HepG2 (cell line): Measurements from ENCODE around the gene ERLEC1. TPM values are rescaled to one million over a fixed set of nuclear protein-coding genes. Genes with fewer than 3 reads are reported as not detected.

Experiments used
- ATAC-seq: fragments of 200-7000 bp; cut with Tn5 transposase; 3 replicates; pipeline ENCODE4 v1.9.1; 2020; ENCODE audit warnings: mild to moderate bottlenecking, moderate library complexity
- BruUV-seq: library from RNA; stranded (reverse); fragments of 400-500 nt; replicated peaks from 2 replicates; lab custom pipeline; 2021; lab: Mats Ljungman, UMichigan
- CTCF ChIA-PET: fragments of 300-600 bp; formaldehyde crosslinking; extraction: SDS; loops from one replicate; lab custom pipeline; 2021; ENCODE audit warnings: low total read pairs, inconsistent platforms, low intra/inter-chr PET ratio; lab: Yijun Ruan, JAX
- POLR2A ChIA-PET: fragments of 350-600 bp; sonication (Branson Sonifier 250); formaldehyde crosslinking; loops from one replicate; lab custom pipeline; 2020; ENCODE audit warnings: antibody characterized with exemption, inconsistent platforms; lab: Yijun Ruan, JAX
- DNase-seq: peaks from one replicate; pipeline ENCODE4 v3.0.0-alpha.2; 2015; ENCODE audit warnings: low spot score
- FAIRE-seq: peaks from 3 replicates; lab custom pipeline; 2011; peaks lifted over from hg19 to GRCh38; lab: Jason Lieb, UNC
- H2AFZ ChIP-seq: one replicate; pipeline ENCODE4 v1.6.1; 2011; ENCODE audit warnings: low read length, inconsistent platforms
- H3K27ac ChIP-seq: fragments of 300-600 bp; 3 replicates; pipeline ENCODE4 v1.8.0; 2011; ENCODE audit warnings: mixed run types, mild to moderate bottlenecking, mixed read lengths, low read length, inconsistent platforms; ENCODE audit not compliant: insufficient read depth; ENCODE audit errors: extremely low read length
- H3K27me3 ChIP-seq, 2 experiments: fragments of 200-600 bp in 1 of 2; 2 replicates in 1 of 2; 3 replicates in 1 of 2; pipeline versions ENCODE4 v1.6.0 to v1.8.0; 2011; ENCODE audit warnings: low read length in 2 of 2, mild to moderate bottlenecking in 2 of 2, moderate library complexity in 2 of 2, inconsistent platforms in 1 of 2; ENCODE audit not compliant: insufficient read depth in 2 of 2, control insufficient read depth in 1 of 2
- H3K36me3 ChIP-seq, 2 experiments: fragments of 200-600 bp in 1 of 2; replicated peaks in 1 of 2; 2 replicates in 1 of 2; 3 replicates in 1 of 2; pipeline versions ENCODE4 v1.5.1 to v1.8.0; 2011; ENCODE audit warnings: low read length in 2 of 2, inconsistent platforms in 1 of 2; ENCODE audit not compliant: insufficient read depth in 2 of 2, control insufficient read depth in 1 of 2
- H3K4me1 ChIP-seq: 2 replicates; pipeline ENCODE4 v1.5.1; 2012; ENCODE audit warnings: low read length, inconsistent platforms; ENCODE audit not compliant: insufficient read depth
- H3K4me2 ChIP-seq: 2 replicates; pipeline ENCODE4 v1.6.0; 2011; ENCODE audit warnings: low read depth, low read length, inconsistent platforms
- H3K4me3 ChIP-seq, 3 experiments: fragments of 200-600 bp in 1 of 3; sonication (generic), shearing (Covaris generic) in 1 of 3; replicated peaks in 1 of 3; 2 replicates each; pipeline ENCODE4 v1.5.1; 2011 to 2016; ENCODE audit warnings: low read length in 3 of 3, inconsistent platforms in 2 of 3, low read depth in 2 of 3, mild to moderate bottlenecking in 2 of 3, control low read depth in 1 of 3, mixed read lengths in 1 of 3; ENCODE audit not compliant: insufficient read depth in 1 of 3
- H3K79me2 ChIP-seq: one replicate; pipeline ENCODE4 v1.6.1; 2011; ENCODE audit warnings: low read length, inconsistent platforms; ENCODE audit not compliant: insufficient read depth
- H3K9ac ChIP-seq: 2 replicates; pipeline ENCODE4 v1.6.0; 2011; ENCODE audit warnings: mild to moderate bottlenecking, low read depth, low read length, inconsistent platforms; ENCODE audit not compliant: insufficient read depth
- H3K9me3 ChIP-seq: 2 replicates; pipeline ENCODE4 v1.5.1; 2012; ENCODE audit warnings: mild to moderate bottlenecking, low read length
- H4K20me1 ChIP-seq: 2 replicates; pipeline ENCODE4 v1.6.0; 2011; ENCODE audit warnings: inconsistent platforms, mild to moderate bottlenecking, low read length, moderate library complexity; ENCODE audit not compliant: insufficient read depth
- AGO2 ChIP-seq: fragments of 200-400 bp; formaldehyde crosslinking; optimal IDR thresholded peaks from 2 replicates; pipeline ENCODE3; 2017; ENCODE audit warnings: mild to moderate bottlenecking, low read depth, low read length, moderate library complexity
- FOSL1 ChIP-seq: sonication (generic); formaldehyde crosslinking; IDR thresholded peaks from 2 replicates; pipeline ENCODE4 v1.9.0; 2021; ENCODE audit warnings: missing genetic modification reagents, borderline replicate concordance
- GPN1 ChIP-seq: sonication (generic); formaldehyde crosslinking; IDR thresholded peaks from 2 replicates; pipeline ENCODE4 v1.5.1; 2020; ENCODE audit warnings: missing genetic modification reagents, borderline replicate concordance
- KDM4B ChIP-seq: sonication (generic); formaldehyde crosslinking; IDR thresholded peaks from 2 replicates; pipeline ENCODE4 v1.4.0; 2020; ENCODE audit warnings: missing genetic modification reagents
- MATR3 ChIP-seq: sonication (generic); formaldehyde crosslinking; IDR thresholded peaks from 2 replicates; pipeline ENCODE4 v1.4.0; 2020; ENCODE audit warnings: missing genetic modification reagents
- SNAPC4 ChIP-seq: sonication (generic); formaldehyde crosslinking; IDR thresholded peaks from 2 replicates; pipeline ENCODE4 v1.4.0; 2020; ENCODE audit warnings: mild to moderate bottlenecking, missing genetic modification reagents
- ZNF101 ChIP-seq: sonication (generic); formaldehyde crosslinking; IDR thresholded peaks from 2 replicates; pipeline ENCODE4 v1.4.0; 2020; ENCODE audit warnings: mild to moderate bottlenecking, low read depth, missing genetic modification reagents, borderline replicate concordance
- ZNF24 ChIP-seq: fragments of 450-650 bp; IDR thresholded peaks from 2 replicates; pipeline ENCODE4 v1.6.1; 2017; ENCODE audit warnings: antibody characterized with exemption, mild to moderate bottlenecking
- ZNF430 ChIP-seq: sonication (generic); formaldehyde crosslinking; IDR thresholded peaks from 2 replicates; pipeline ENCODE4 v1.9.0; 2021; ENCODE audit warnings: mild to moderate bottlenecking, missing genetic modification reagents
- ZNF431 ChIP-seq: sonication (generic); formaldehyde crosslinking; IDR thresholded peaks from 2 replicates; pipeline ENCODE4 v1.9.0; 2022; ENCODE audit warnings: missing genetic modification reagents, low read depth, mild to moderate bottlenecking, borderline replicate concordance
- ZNF562 ChIP-seq: sonication (generic); formaldehyde crosslinking; IDR thresholded peaks from 2 replicates; pipeline ENCODE4 v1.8.0; 2022; ENCODE audit warnings: missing genetic modification reagents, borderline replicate concordance
- ZNF577 ChIP-seq: sonication (generic); formaldehyde crosslinking; IDR thresholded peaks from 2 replicates; pipeline ENCODE4 v1.4.0; 2020; ENCODE audit warnings: mild to moderate bottlenecking, low read depth, missing genetic modification reagents, borderline replicate concordance
- ZNF652 ChIP-seq: IDR thresholded peaks from 2 replicates; pipeline ENCODE4 v1.6.1; 2016; ENCODE audit warnings: low read depth, borderline replicate concordance
- WGBS: methylation state at CpG from one replicate; pipeline ENCODE4 v1.1.6; 2017; ENCODE audit warnings: low lambda C conversion rate; 5-methylcytosine and 5-hydroxymethylcytosine counted together
- in situ Hi-C: cut with HindIII; loops from 2 replicates; pipeline ENCODE4 v1.10.0; 2017; ENCODE audit warnings: low pct_unique_long_range_greater_than_20kb; ENCODE audit not compliant: extremely low pct_ligation_motif_present
- intact Hi-C: fragments of 100-400 bp; cut with micrococcal nuclease; formaldehyde crosslinking; loops from one replicate; pipeline ENCODE4 v1.10.0; 2022; ENCODE audit not compliant: unreplicated experiment
- polyA plus RNA-seq, 8 experiments: library from polyadenylated mRNA; depleted of rRNA in 3 of 8; stranded (reverse) in 7 of 8; unstranded in 1 of 8; fragments of >200 nt; fragmentation: Illumina TruSeq in 4 of 8; extraction: Trizol in 4 of 8; gene quantifications; 2 replicates each; pipeline versions ENCODE4 v1.2.1 to v1.2.3, GENCODE V29; 2011 to 2016; ENCODE audit warnings: low read depth in 4 of 8, missing spikeins in 1 of 8, mixed read lengths in 1 of 8; ENCODE audit not compliant: insufficient read depth in 1 of 8
- total RNA-seq, 5 experiments: library from RNA; depleted of rRNA; stranded (reverse); fragments of >200 nt; fragmentation: Illumina TruSeq; extraction: Trizol; gene quantifications; 2 replicates each; pipeline ENCODE4 v1.2.3, GENCODE V29; 2016; ENCODE audit warnings: low read depth in 1 of 5
- TF ChIP-seq, protein P1 (sequence below), 2 experiments: sonication (generic) in 1 of 2; formaldehyde crosslinking in 1 of 2; IDR thresholded peaks; 2 replicates each; pipeline versions ENCODE4 v1.6.1 to v1.9.0; 2014 to 2022; ENCODE audit warnings: antibody characterized with exemption in 1 of 2, borderline replicate concordance in 1 of 2, inconsistent platforms in 1 of 2, low read depth in 1 of 2, missing genetic modification reagents in 1 of 2

Gene ERLEC1
- total and polyA plus RNA-seq, 2 of the 13 experiments (the other 11 are each of a cell fraction or from before 2014, with no cell fraction given): 87.3 to 88.4 TPM

- H3K4me3 ChIP-seq: no peak overlapping the region
- H3K4me1 ChIP-seq: peaks cover 14% of the 10 kb centered on the region
- no peak overlapping the region for H3K9ac ChIP-seq
- H3K9me3 ChIP-seq: no peaks in the 10 kb centered on the region
- in situ Hi-C loops (no loop called here), intact Hi-C loops (no loop called here)
- ATAC-seq: no peak
- no peak overlapping the region for H3K4me2 ChIP-seq
- DNase-seq: no peak
- peaks cover 41% of the 10 kb centered on the region for H3K79me2 ChIP-seq
- no peaks in the 10 kb centered on the region for H3K27me3 ChIP-seq
- CTCF ChIA-PET: interaction anchor here (1.0 kb wide), 1 partner anchor 9 kb away, joined by 3 read pairs; no protein-coding TSS in a partner anchor
- 93% methylated on average over 3 of the region's 3 CpGs for WGBS
- peaks cover 12 to 38% of the 10 kb centered on the region in 2 experiments for H3K36me3 ChIP-seq
- H4K20me1 ChIP-seq: no peaks in the 10 kb centered on the region
- no peak for FAIRE-seq
- H3K27ac ChIP-seq: no peak overlapping the region
- H2AFZ ChIP-seq: no peak overlapping the region
- POLR2A ChIA-PET: no interaction called here
- no TSS peak for BruUV-seq
- TF ChIP-seq ZNF562 (CRISPR knock-in tag) (no peak), FOSL1 (no peak), ZNF430 (no peak), GPN1 (no peak), ZNF577 (no peak), KDM4B (no peak), ZNF652 (CRISPR knock-in tag) (no peak), ZNF431 (CRISPR knock-in tag) (no peak), SNAPC4 (CRISPR knock-in tag) (no peak), AGO2 (no peak), MATR3 (CRISPR knock-in tag) (no peak), ZNF101 (CRISPR knock-in tag) (no peak), ZNF24 (no peak)
- TF ChIP-seq, protein P1, sequence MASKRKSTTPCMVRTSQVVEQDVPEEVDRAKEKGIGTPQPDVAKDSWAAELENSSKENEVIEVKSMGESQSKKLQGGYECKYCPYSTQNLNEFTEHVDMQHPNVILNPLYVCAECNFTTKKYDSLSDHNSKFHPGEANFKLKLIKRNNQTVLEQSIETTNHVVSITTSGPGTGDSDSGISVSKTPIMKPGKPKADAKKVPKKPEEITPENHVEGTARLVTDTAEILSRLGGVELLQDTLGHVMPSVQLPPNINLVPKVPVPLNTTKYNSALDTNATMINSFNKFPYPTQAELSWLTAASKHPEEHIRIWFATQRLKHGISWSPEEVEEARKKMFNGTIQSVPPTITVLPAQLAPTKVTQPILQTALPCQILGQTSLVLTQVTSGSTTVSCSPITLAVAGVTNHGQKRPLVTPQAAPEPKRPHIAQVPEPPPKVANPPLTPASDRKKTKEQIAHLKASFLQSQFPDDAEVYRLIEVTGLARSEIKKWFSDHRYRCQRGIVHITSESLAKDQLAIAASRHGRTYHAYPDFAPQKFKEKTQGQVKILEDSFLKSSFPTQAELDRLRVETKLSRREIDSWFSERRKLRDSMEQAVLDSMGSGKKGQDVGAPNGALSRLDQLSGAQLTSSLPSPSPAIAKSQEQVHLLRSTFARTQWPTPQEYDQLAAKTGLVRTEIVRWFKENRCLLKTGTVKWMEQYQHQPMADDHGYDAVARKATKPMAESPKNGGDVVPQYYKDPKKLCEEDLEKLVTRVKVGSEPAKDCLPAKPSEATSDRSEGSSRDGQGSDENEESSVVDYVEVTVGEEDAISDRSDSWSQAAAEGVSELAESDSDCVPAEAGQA (IDR thresholded peaks at IDR 0.05; ENCODE audit: low read depth): no peak
- TF ChIP-seq, protein P1 (CRISPR knock-in tag; IDR thresholded peaks at IDR 0.05; ENCODE audit: borderline replicate concordance): no peak
These were observed 7.0 kb downstream of the ERLEC1 start for GRCh38 chr2:53793821-53794220.
